Activated CD8-positive, alpha-beta memory T cell treated with anti-CD3 and anti-CD28 coated beads, Interleukin-2, amount 50 U/mL, for 48 hours (primary cell): ENCODE results near the gene ZNF454.

ENCODE experiments used
- DNase-seq: peaks from one replicate; pipeline ENCODE4 v3.0.0-alpha.2; 2020

The ZNF454 gene

DNA sequence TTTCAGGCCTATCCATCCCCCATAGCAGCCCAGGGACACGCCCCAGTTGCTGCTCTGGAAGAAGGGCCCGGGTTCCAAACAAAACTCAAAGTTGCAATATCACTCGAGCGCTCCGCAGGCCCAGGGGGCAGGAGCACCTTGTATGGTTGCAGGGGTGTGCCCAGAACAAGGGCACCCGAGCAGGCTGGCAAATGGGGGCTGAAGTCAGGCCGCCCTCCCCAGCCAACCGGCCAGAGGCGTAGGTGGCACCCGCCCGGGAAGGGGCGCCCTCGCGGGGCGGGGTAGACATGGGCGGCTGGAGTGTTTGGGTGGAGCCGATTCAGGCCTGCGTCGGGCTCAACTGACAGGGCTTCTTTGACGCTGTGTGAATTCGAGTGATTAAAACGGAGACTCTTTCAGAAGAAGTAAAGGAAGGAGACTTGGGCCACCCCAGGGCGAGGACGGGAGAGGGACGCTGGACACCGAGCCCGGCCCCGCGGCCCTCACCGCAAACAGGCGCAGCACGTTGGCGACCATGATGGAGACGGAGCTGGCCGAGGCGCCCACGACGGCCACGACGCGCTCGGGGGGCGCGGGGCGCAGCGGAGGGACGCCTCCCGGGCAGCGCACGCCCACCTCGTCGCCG, 53.1 kb downstream of the ZNF454 start:
- DNase-seq: no peak

DNA sequence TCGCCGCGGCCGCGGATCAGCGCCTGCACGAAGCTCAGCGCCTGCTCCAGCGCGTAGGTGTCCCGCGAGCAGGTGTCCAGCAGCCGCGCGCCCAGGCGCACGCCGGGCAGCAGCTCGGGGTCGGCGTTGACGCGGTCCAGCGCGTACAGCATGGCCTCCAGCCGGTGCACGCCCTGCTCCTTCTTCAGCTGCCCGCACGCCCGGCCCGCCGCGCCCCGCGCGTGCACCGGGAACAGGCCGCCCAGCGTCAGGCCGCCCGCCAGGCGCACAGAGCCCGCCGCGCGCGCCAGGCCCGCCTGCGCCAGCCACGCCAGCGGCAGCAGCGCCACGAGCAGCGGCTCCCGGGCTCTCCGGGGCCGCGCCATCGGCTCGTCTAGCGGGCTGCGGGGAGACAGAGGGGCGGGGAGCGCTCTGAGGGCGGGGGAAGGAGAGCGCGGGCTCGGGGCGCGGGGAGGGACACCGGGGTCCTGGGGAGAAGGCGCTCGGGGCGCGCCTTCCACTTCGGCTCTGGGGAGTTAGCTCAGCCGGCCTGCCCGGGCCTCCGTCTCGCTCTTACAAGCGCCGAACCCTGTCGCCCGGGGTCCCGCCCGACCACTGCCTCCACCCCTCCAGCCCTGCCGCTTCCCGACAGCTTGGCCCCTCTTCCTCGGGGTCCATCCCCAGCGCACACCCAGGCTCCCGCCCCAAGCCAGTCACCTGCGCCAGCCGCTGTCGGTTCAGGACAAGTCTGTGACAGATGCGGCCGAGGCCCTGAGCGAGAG, 53.8 kb downstream of the ZNF454 start, which contains the start of gene GRM6:
Gene GRM6 (minus strand): TSS at position 741 of the 761 bp plus-strand sequence. CDS start 376 bp downstream, at position 365.
- no peak for DNase-seq

DNA sequence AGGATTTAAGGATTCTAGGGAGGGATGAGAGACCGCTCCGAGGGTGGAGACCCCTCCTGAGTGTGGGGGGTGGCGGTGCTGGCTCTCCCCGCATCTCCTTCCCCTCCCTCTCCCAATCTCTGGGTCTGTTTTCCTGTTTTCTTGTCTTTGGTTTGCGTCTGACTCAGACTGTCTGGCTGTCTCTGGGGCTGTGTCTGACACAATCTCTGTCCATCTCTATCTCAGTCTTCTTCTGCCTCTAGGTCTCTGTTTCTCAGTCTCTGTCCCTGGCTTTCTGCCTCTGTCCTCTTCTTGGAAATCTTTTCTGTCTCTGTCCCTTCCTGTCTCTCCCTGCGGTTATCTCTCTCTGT, 54.3 kb downstream of the ZNF454 start:
- DNase-seq: no peak

DNA sequence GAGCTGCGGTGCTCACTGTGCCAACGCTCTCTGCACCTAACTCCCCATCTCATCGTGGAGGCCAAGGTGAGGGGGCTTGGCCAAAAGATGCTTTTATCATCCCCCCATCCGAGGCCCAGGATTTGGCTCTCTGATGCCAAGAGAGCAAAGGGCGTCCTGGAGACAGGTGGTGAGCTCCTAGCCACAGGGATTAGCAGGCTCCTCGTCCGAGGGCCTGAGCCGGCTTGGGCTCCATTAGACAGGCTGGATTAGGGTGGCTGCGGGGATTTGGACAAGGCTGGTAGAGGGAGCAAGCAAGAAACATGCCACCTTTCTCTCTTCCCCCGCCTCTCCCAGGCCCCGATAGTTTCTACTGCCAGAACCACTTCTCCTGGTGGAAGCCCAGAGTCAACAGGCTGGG, 55.2 kb downstream of the ZNF454 start:
- no peak for DNase-seq

DNA sequence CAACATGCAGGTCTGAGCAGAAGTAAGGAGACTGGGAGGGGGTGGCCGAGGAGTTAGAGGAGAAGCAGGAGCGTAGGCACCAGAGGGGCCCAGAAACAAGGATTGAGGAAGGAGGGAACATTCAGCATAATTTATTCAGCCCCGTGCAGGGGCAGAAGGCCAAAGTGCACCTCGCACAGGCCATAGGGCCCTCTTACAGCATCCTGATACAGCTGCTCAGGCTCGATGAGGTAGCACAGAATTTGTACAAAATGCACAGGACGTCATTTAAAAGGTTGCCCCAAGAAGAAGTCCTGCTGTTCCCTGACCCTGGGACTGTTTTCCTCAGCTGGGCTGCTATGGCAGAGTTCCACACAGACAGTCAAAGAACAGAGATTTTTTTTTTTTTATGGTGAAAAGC, 56.2 kb downstream of the ZNF454 start:
- no peak for DNase-seq

DNA sequence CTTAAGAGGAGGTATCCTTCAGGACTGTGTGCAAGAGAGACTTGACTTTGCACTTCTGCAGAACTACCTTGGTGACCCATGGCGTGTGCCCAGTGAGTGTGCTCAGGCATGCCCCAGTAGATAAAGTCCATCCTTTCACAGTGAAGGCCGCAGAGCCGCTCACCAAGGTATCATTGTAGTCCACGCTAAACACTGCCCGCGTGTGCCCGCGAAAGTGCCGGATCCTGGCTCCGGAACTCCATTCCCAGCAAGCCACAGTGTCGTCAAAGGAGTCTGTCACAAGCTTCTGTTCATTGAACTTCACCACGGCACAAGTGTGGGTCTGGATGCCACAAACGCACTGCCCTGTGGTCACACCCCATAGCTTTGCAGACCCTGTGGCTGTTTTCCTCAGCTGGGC, 57.4 kb downstream of the ZNF454 start:
- no peak for DNase-seq

DNA sequence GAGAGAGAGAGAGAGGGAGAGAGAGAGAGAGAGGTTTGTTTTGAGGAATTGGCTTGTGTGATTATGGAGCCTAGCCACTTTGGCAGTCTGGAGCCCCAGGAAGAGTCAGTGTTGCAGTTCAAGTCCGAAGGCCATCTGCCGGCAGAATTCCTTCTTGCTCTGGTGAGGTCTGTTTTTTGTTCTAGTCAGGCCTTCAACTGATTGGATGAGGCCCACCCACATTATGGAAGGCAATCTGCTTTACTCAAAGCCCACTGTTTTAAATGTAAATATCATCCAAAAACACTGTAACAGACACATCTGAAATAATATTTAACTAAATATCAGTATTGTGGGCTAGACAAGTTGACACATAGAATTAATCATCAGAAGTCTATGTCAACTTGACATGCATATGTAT, 65.6 kb downstream of the ZNF454 start:
- DNase-seq: no peak

DNA sequence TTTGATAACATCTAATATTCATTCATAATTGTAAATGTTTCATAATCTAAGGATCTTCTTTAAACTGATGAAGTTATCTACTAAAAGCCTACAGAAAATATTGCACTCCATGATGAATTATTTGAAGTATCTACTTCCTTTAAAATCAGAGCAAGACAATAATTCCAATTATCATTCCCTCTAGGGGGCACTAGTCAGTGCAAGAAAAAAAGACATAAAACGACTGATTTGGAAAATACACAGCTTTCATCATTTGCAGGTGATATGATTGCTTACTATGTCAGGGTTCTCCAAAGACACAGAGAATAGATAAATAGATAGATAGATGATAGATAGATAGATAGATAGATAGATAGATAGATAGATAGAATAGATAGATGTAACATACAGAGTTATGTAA, 67.7 kb downstream of the ZNF454 start:
- no peak for DNase-seq
